DLD1 (cell line): ENCODE data around the gene S100P.
"Not testable (repeated sequence)": the region's sequence is repeated elsewhere in the genome, so short reads cannot be mapped to it uniquely, and the experiment has no call there.

Experiments used
- in situ Hi-C: cut with HindIII; loops from 2 replicates; pipeline ENCODE4 v1.10.0; 2017; ENCODE audit warnings: low sequenced_read_pairs

Gene S100P

DNA sequence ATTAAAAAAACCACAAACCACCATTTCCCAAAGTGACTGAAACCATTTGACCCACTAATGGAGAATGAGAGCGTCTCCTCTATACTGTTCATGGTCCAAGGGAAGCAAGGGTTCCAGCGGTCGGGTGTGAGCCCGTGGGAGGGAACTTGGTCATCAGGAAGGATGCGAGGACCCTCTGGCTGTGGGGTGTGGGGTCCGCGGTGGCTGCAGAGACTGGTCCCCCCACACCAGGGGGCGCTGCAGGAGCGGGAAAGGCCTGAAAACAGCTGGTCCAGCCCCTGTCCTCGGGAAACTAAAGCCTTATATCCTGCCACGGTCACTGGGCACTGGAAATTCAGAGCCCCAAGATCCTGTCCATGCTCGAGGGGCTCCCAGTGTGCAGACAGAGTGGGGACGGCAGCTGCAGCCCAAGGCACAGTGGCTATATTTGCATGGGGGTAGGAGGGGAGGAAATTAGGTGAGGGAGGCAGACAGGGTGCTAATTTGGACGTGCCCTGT lies 26.6 kb downstream of the S100P start:
- in situ Hi-C loops = no loop called here

DNA sequence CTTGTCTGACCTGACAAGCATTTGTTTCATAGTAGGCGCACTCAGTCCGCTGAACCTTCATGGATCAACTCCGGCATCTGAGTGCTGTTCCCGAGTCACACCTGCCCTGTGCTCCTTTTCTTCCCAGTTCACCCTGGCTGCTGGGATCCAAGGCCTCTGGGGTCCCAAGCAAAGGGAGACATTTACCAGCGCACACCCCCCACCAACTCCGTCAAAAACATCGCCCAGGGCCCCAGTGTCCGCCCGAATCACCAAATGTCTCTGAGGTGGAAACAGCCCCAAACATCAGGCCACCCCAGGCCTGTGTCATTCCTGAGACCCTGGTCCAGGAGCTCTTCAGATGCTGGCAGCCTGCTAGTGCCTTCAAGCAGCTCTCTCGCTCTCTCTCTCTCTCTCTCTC lies 27.4 kb downstream of the S100P start:
- in situ Hi-C loops = no loop called here

DNA sequence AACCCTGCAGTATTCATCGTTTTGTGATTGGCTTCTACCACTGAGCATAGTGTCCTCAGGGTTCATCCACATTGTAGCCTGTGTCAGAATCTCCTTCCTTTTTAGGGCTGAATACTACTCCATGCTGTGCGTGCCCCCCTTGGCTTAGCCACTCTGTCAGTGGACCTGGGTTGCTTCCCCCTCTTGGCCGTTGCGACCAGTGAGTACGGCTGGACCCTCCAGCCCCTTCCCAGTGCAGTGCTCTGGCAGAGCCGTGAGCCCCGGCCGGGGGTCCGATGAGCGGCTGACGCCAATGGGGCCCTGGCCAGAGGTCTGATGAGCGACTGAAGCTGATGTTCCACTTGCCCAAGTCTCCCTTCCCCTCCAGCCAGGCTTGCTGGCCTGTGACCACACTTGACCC lies 29.2 kb downstream of the S100P start:
- in situ Hi-C loops = no loop called here

DNA sequence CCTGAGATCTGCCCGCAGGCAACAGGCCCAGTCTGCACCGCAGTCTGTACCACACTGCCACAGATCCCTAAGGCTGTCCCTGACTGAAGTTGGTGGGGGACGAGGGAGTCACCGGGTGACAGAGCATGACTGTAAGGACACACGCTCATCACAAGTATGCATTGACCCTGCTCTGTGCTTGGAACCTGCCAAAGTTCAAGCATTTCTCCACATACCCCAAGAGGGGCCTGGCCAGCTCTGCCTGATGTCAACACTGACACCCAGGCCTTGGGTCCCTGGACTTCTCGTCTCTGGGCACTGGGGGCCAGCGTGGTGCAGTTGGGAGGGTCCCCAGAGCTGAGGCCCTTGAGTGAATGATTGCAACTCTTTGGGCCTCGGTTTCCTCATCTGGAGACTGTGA lies 30.2 kb downstream of the S100P start:
- in situ Hi-C loops = no loop called here

DNA sequence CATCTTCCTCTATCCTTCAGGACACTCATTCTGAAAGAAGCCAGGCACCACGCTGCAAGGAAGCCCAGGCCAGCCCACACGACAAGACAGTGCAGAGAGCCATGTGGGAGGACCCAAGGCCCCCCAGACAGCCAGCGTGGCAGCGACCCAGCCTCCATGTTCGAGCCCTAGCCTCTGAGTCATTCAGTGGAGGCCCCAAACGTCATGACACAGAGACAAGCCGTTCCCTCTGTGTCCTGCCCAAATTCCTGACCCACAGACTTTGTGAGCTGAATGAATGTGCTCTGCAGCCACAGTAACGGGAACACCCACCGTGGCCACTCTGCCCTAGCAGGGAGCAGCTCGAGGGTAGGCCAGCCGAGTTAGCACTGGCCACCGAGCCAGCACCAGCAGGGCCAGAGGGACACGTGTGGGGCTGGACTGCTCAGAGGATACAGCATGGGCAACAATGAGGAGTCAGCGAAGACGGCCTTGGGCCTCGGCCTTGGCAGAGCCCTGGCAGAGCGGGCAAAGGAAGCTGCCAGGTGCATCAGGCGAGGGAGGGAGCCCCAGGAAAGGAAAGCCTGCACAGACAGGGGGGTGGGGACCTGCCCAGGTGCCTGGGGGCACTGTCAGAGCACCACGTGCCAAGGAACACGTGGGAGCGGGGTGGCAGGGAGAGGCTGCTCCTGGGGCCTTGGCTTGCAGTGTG lies 30.9 kb downstream of the S100P start:
- in situ Hi-C loops = no loop called here

DNA sequence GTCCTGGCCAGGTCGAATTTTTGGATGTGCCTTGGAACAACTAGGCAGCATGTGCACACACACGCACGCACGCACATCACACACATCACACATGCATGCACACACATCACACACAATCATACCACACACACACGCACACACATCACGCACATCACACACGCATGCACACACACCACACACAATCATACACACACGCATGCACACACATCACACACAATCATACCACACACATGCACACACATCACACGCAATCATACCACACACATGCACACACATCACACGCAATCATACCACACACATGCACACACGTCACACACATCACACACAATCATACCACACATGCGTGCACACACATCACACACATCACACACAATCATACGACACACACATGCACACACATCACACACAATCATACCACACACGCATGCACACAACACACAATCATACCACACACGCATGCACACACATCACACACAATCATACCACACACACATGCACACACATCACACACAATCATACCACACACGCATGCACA lies 31.8 kb downstream of the S100P start:
- in situ Hi-C loops = not testable (repeated sequence)

DNA sequence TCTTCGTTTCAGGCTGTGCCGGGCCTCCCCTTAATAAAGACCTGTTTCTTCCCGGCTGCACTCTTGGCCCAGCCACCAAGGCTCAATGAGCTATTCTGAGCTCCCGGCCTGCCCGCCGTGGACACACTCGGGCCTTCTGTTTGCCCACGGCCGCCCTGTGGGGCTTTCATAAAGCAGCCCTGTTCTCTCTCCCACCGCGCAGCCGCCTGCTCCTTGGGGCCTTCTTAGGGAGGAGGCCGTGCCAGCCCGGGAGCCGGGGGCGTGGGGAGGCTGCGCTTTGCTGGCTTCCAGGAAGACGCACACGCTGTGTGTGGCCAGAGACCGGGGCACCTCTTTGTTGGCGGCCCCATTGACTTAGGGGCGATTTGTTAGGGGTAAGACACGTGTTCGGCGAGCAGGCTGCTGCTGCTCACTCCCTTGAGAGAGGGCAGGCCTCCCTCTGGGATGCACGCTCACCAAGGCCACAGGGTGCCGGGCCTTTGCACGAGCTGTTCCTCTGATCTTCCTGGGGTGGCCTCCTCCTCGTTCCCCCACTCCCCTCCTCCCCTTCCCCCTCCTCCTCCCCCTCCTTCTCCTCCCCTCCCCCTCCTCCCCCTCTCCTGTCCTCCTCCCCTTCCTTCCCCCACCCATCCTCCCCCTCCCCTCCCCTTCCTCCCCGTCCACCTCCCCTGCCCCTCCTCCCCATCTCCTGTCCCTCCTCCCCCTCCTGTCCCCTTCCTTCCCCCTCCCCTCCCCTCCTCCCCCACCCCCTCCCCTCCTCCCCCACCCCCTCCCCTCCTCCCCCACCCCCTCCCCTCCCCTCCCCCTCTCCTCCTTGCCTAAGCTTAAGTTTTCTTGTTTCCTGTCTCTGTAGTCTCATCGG lies 33.6 kb downstream of the S100P start:
- in situ Hi-C loops = no loop called here

DNA sequence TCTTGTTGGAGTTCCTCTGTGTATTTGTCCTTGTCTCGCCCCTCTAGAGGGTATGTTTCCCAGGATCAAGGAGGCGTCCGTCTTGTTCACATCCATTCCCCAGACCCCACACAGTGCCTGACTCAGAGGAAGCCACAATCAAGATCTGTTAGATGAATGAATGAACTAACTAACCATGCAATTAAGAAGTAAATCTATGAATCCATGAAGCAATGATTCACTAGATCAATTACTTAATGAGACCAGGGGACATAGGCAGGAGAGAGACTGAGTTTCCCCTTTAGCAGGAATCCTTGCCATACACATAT lies 34.2 kb downstream of the S100P start:
- in situ Hi-C loops = no loop called here

DNA sequence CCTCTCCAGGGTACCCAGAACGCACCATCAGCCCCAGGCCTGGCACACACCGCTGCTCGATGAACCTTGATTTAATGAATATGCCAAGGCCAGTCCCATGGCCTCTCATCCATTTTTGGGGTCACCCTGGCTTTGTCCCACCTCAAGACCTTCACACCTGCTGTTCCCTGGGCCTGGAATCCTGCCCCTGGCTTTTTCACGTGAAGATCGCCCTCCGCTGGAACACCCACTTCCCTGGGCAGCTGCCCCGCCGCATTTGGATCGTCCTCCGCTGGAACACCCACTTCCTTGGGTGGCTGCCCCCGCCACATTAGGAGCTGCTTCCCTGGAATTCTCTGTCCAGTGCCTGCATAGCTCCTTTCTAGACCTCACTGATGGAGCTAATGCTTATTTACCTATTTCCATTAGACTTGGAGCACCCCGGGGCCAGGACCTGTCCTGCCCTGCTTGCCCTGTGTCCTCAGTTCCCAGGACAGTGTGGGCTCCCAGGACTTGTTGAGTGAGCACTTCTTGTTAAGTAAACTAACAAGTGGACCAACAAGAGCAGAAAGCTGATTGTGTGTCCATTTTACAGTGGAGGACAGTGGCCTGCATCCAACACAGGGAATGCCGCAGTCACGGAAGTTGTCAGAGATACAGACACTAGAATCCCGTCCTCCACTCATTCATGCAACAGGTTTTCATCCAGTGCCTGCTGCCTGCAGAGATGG lies 34.8 kb downstream of the S100P start:
- in situ Hi-C loops = no loop called here

DNA sequence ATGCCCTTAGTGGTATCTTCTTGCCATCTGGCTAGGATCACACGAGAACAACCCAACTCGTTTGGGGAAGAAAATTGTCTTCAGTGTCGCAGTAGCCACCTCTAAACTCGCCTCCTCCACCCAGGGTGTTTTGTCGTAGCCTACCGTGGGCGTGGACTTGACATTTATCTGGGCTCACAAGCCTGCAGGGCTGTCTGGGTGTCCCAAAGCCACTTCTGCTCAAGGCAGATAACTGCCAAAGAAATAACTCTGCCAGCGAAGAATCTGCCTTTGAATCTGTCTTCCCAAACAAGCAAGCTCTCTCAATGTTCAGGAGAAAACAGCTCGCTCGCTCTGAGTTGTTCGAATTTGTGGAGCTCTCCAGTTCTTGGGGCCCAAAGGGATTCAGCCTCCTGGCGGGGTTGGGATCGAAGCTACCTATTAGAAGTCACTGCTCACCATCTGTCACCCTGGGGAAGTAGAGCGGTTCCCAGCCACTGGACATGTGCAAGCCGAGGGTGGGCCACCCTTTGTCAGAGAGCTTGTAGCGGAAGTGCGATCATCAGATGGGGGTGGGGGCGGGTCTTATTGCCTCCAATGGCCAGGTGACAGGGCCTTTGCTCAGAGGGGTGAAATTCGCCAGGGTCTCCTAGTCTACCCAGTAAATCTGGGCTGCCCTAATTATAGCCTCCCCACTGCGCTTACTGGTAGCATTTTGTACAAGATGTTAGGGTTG lies 37.1 kb downstream of the S100P start:
- in situ Hi-C loops = no loop called here

DNA sequence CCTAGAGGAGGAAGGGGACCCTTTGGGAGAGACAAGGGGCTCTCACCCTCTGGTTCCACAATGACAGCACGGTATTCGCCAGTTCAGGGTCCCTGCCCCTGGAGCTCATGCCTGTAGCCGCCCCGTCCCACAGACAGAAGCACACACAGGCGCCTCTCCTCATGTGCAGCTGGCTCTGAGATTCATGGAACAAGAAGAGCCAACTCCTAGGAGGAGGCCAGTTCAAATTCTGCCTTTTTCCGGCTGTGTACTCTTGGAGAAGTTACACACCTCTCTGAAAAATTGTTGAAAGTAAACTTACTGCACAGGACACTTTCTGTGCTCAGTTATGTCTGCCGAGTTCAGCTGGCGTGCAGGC lies 37.6 kb downstream of the S100P start:
- in situ Hi-C loops = no loop called here

DNA sequence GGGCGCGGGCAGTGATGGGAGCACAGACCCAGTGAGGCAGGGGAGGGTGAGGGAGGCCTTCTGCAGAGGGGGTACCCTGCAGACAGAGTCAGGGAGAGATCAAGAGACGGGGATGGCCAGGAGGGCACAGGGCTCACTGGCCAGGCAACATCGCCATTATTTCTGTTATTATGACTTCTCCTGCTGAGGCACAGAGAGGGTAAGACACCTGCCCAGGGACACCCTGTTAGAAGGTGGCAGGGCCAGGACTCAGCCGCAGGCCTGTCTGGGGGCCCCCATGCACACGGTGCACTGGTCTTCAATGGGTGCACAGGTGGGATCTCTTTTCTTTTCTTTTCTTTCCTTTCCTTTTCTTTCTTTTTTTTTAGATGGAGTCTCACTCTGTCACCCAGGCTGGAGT lies 38.1 kb downstream of the S100P start:
- in situ Hi-C loops = no loop called here

DNA sequence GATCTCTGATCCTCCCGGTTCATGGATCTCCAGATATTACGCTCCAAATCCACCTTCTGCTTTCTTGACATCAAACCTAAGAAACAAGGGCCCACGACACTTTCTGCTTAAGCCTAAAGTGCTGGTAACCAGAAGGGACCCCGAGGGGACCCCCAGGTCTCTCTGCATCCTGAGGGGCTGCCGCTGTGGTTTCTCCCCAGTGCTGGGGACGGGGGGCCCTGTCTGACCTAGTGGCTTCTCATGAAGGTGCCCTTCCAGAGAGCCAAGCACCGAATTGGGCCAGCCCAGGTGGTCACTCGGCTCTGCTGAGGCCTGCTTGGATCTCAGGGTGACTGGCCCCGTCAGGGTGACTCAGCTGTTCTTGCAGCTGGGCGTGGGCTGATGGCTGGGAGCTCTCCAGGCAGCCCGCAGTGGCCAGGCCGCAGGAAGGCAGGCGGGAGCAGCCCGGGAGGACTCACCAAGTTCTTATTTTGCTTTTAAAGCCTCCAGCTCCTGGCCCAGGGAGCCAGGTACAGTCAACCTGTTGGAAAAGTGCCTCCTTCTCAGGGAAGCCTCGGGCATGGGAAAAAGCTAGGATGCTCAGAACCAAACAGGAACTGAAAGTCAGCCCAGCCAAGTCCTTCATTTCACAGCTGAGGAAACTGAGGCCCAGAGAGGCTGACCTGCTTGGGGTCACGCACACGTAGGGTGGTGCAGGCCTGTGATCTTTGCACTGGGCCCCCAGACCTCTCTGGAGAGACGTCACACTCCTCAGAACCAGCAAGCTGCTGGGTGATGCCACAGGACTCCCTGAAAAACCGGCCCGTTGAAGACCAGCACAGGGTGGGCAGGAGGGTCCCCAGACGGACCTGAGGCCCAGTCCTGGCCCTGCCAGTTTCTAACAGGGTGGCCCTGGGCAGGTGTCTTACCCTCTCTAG lies 39.0 kb downstream of the S100P start:
- in situ Hi-C loops = no loop called here

DNA sequence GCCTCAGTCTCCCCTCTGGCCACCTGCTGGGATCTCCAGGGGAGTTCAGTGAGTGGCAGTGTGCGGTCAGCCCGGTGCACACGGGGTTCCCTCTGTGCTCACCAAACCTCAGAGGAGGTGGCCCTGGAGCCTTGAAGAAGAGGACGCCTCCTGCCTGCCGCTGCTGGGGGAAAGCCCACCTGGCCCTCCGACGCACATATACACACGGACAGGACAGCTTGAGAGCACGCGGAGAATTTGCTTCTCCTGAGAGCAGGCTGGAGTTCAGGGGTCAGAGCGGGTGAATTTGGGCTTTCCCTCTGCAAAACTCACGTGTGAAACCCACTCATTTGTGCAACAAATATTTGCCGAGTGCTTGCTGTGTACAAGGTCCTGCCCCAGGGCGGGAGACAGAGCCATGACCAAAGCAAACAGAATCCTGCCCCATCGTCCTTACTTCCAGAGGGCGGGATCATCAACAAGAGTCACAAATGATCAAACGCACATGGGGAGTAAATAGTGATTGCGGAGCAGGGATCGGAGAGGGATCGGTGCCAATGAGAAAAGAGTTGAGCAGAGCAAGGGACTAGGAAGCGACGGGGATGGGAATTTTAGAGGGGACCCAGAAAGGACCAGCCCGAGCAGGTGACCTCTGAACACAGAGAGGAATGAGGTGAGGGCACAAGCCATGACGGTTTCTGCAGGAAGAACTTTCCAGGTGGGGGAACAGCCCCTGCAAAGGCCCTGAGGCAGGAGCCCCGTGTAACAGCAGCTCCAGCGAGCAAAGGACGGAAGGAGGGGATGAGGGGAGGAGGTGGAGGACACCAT lies 39.9 kb downstream of the S100P start:
- in situ Hi-C loops = no loop called here

DNA sequence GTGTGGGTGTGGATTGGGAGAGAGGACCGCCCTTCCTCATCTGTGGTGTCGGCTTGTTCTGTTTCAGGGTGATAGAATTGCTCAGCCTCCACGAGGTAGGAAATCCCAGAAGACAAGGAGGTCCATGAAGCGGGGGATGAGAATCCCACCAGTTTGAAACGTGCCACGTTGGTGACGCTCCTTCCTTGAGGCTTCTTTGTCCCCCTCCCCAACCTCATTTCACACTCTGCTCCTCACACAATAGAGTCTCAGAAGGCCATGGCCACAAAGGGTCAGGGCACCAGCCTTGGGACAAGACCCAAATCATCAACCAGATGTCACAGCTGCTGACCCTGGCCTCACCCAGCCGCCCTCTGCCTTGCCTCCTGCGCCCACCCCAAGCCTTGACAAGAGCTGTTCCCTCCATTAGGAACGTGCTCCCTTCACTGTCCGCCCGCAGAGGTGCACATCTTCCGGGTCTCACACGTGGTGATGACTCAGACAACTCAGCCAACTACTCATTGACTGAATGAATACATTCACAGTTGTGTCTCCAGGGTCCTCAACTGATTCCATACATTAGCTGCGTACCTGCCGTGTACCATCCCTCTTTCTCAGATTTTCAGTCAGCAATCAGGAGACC lies 40.6 kb downstream of the S100P start:
- in situ Hi-C loops = no loop called here

DNA sequence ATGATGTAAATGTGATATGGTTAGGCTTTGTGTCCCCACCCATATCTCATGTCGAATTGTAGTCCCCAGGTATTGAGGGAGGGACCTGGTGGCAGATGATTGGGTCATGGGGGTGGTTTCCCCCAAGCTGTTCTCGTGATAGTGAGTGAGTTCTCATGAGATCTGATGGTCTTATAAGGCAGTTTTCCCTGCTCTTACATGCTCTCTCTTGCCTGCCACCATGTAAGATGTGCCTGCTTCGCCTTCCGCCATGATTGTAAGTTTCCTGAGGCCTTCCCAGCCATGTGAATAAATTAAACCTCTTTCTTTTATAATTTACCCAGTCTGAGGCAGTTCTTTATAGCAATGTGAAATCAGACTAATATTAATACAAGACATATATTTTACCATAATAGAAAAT lies 46.2 kb downstream of the S100P start:
- in situ Hi-C loops = no loop called here

DNA sequence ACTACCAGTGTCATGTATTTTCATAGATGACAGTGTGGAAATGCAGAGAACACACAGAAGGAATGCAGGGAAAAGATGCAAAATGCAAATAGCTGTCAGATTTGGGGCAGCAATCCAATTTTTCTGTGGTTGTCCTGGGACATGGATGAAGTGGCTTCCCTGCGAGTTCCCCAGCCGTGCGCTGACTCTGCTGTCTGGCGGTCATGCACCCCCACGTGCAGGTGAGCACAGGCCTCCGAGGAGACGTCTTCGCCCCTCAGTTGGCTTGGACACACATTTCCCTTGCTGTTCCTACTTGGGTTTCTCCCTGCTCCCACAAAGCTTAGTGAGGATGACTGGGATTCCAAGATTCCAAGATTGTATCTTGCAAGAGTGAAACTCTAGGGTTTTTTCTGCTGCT lies 46.7 kb downstream of the S100P start:
- in situ Hi-C loops = no loop called here

DNA sequence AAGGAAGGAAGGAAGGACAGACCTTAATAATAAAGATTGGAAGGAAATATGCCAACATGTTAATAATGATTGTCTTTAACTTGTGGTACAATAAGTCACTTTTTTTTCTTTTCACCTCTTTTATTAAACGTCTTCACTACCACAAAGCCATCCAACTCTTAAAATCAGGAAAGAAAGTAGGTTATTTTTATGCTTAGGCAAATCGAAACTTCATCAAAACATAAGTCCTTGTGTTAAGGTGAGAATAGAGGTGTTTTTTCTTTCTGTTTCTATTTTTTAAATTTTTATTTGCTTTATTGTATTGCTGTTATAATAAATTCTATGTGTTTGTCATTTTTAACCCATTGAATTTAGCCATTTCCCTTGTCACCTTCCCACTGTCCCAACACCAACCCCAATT lies 48.8 kb downstream of the S100P start:
- in situ Hi-C loops = no loop called here

DNA sequence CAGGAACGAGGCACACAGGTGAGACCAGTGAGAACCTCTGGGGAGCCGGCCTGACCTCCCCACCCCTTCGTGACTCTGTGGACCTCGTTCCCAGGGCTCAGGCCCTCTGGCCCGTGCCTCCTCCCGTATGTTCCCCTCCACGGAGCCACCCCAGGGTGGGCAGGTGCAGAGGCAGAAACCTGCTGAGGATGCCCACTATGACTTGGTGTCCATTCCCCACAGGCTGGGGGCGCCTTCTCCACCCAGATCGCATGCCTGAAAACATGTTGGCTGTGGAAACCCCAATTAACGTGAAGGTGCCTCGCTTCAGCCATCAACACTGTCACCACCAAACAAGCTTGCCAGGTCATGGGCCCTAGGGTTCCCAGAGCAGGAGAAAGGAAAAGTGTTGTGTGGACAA lies 49.3 kb downstream of the S100P start:
- in situ Hi-C loops = no loop called here
